GM18951 (cell line): ENCODE measurements around the gene RIMOC1.

Experiments
- POLR2A ChIP-seq: IDR thresholded peaks from 4 replicates; pipeline ENCODE4 v1.6.1; 2011; ENCODE audit warnings: mild to moderate bottlenecking; ENCODE audit not compliant: insufficient read length, insufficient read depth; ENCODE audit errors: extremely low read depth
- in situ Hi-C: fragments of 300-500 bp; cut with MboI; formaldehyde crosslinking; loops from one replicate; pipeline ENCODE4 v1.12.0; 2022; ENCODE audit warnings: low sequenced_read_pairs, mixed read lengths, inconsistent platforms; ENCODE audit not compliant: unreplicated experiment

The RIMOC1 gene

GRCh38 chr5:41903892-41904799 is at the start of gene RIMOC1:
Gene RIMOC1, plus strand, starts transcription at chr5:41904344. Its CDS starts 24 bp downstream, at chr5:41904368.
- in situ Hi-C loops: no loop called here
- TF ChIP-seq POLR2A: peak; percentile 91

- no peak for TF ChIP-seq POLR2A
- in situ Hi-C loops: loop anchor here (25.0 kb wide), 1 partner anchor 905 kb away; the partner anchor contains the start of gene CCDC152
These were observed 47.3 kb upstream of the RIMOC1 start for GRCh38 chr5:41856644-41857491.

- in situ Hi-C loops: loop anchor here (25.0 kb wide), 1 partner anchor 904 kb away; the partner anchor contains the start of gene CCDC152
- TF ChIP-seq POLR2A: no peak
These were observed 46.2 kb upstream of the RIMOC1 start for GRCh38 chr5:41857989-41858388.

- no peak for TF ChIP-seq POLR2A
- in situ Hi-C loops: loop anchor here (25.0 kb wide), 1 partner anchor 903 kb away; the partner anchor contains the start of gene CCDC152
These were observed 45.3 kb upstream of the RIMOC1 start for GRCh38 chr5:41858890-41859289.

GRCh38 chr5:41863871-41864486 is 40.2 kb upstream of the RIMOC1 start:
- no peak for TF ChIP-seq POLR2A

GRCh38 chr5:41869151-41869723 is 34.9 kb upstream of the RIMOC1 start:
- TF ChIP-seq POLR2A: no peak
- in situ Hi-C loops: loop anchor here (25.0 kb wide), 1 partner anchor 893 kb away; the partner anchor contains the start of gene CCDC152

More at GRCh38 chr5:41863871-41864486, 40.2 kb upstream of the RIMOC1 start:
- in situ Hi-C loops: loop anchor here (25.0 kb wide), 1 partner anchor 898 kb away; the partner anchor contains the start of gene CCDC152

GRCh38 chr5:41869724-41870626 is 34.2 kb upstream of the RIMOC1 start, which contains the start of gene OXCT1:
Gene OXCT1, minus strand, starts transcription at chr5:41870425. Its CDS starts 67 bp downstream, at chr5:41870358.
- peak; percentile 94 for TF ChIP-seq POLR2A
- in situ Hi-C loops: loop anchor here (25.0 kb wide), 1 partner anchor 892 kb away; the partner anchor contains the start of gene CCDC152

- in situ Hi-C loops: loop anchor here (25.0 kb wide), 1 partner anchor 892 kb away; the partner anchor contains the start of gene CCDC152
- TF ChIP-seq POLR2A: no peak
These were observed 33.5 kb upstream of the RIMOC1 start for GRCh38 chr5:41870627-41871048.

GRCh38 chr5:41871852-41872251 is 32.3 kb upstream of the RIMOC1 start:
- no peak for TF ChIP-seq POLR2A
- in situ Hi-C loops: loop anchor here (25.0 kb wide), 1 partner anchor 890 kb away; the partner anchor contains the start of gene CCDC152

- no peak for TF ChIP-seq POLR2A
- in situ Hi-C loops: loop anchor here (25.0 kb wide), 1 partner anchor 888 kb away; the partner anchor contains the start of gene CCDC152
These were observed 29.6 kb upstream of the RIMOC1 start for GRCh38 chr5:41874512-41875060.

GRCh38 chr5:41875121-41875520 is 29.0 kb upstream of the RIMOC1 start:
- in situ Hi-C loops: no loop called here
- TF ChIP-seq POLR2A: no peak
